ENCODE data around the gene F5.

Gene F5

DNA sequence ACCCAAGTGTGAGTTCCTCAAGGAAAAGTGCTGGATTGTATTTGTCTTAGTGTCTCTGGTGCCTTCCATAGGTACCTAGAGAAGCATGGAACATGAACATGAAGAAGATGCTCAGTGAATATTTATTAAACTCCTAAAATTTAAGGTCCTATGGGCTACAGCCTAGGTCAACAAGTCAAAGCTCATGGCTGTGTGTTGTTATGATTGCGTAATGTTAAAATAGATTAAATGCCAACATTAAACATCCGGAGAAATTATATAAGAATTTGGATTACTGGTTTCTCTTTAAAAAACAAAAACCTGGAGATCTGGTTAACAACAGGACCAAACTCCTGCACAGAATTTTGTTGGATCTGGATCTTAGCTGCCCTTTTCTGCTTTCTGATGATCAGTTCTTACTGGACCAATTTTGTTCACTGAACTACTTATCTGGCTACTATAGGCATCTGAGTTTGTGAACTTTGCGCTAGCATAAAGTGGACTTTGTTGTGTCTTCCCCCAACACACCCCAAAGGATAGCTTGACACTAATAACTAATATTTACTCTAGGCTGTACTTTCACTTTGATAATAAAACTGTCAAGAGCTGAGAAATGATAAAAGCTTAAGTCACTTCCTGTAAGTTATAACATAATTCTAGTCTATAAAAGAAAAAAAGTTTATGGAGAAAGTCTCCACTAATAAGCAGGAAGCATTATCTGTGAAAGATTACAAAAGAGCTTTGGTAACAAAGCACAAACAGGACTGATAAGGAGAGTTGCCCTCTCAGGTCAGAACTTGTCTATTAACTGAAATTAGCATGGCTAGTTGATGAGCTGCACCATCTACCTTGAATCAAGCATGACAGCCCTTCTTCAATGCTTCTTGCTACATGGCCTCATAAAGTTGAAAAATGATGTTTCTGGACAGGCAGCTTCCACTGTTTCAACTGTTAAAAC is 20.7 kb downstream of the F5 start:
- H3K27ac ChIP-seq (ENCODE audit: low read depth, low read length), result no peak overlapping the region
- H3K4me1 ChIP-seq (ENCODE audit: insufficient read depth, low read length), result no peaks in the 10 kb centered on the region
- no peak overlapping the region for H3K4me3 ChIP-seq (ENCODE audit: low read length)
- H3K27me3 ChIP-seq (ENCODE audit: insufficient read depth, low read length), result no peaks in the 10 kb centered on the region
- no peaks in the 10 kb centered on the region for H3K9me3 ChIP-seq (ENCODE audit: insufficient read depth, low read depth, low read length)
- no peak overlapping the region for H3K9ac ChIP-seq (ENCODE audit: low read depth, low read length)
- H3K36me3 ChIP-seq (ENCODE audit: insufficient read depth, low read length), result no peaks in the 10 kb centered on the region
- 100% methylated on average over 2 of the region's 3 CpGs for WGBS

DNA sequence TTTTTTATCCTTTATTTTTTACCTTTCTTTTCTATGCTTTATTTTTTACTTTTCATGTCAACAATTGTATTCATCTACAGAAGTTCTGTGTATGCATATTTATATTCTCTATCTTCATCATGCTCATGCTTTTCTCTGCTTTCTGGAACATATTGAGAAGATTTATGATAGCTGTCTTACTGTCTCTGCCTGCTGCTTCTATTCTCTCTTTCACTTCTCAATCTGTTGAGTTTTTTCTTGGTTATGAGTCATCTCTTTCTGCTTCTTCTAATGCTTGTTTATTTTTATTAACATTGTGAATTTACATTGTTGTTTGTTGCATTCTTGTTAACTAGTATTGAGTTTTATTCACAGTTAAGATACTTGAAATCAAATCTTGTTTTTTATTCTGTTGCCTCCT is 22.6 kb downstream of the F5 start:
- H3K4me1 ChIP-seq (ENCODE audit: insufficient read depth, low read length), result no peaks in the 10 kb centered on the region
- H3K4me3 ChIP-seq (ENCODE audit: low read length), result no peak overlapping the region
- H3K27me3 ChIP-seq (ENCODE audit: insufficient read depth, low read length), result no peaks in the 10 kb centered on the region

DNA sequence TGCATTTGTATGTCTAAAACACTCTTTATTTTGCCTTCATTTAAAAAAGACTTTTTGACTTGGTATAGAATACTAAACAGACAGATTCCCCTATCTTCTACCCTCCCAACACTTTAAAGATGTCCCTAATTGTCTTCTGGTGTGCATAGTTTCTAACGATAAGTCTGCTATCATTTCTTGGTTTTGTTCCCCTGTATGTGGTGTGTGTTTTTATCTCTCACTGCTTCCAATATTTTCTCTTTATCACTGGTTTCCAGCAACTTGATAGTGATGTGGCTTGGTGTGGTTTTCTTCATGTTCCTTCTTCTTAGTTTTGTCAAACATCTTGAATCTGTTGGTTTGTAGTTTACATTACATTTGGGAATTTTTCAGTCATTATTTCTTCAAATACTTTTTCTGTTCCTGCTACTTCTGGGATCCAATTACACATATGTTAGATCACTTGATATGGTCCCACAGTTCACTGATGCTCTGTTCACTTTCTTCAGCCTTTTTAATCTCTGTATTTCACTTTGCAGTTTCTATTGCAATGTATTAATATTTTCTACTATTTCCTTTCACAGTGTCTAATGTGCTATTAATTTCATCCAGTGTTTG is 23.2 kb downstream of the F5 start:
- Histone ChIP-seq H3K27ac (ENCODE audit: low read depth, low read length) (no peak overlapping the region), H3K4me1 (ENCODE audit: insufficient read depth, low read length) (no peaks in the 10 kb centered on the region), H3K9ac (ENCODE audit: low read depth, low read length) (no peak overlapping the region), H3K9me3 (ENCODE audit: insufficient read depth, low read depth, low read length) (no peaks in the 10 kb centered on the region), H3K4me3 (ENCODE audit: low read length) (no peak overlapping the region), H3K27me3 (ENCODE audit: insufficient read depth, low read length) (no peaks in the 10 kb centered on the region), H3K36me3 (ENCODE audit: insufficient read depth, low read length) (no peaks in the 10 kb centered on the region)
- no CpG with 5 or more reads among the region's 1 CpG for WGBS

More for the DNA sequence above, 22.6 kb downstream of the F5 start:
- H3K36me3 ChIP-seq (ENCODE audit: insufficient read depth, low read length), result no peaks in the 10 kb centered on the region
- no peak overlapping the region for H3K27ac ChIP-seq (ENCODE audit: low read depth, low read length)
- H3K9ac ChIP-seq (ENCODE audit: low read depth, low read length), result no peak overlapping the region
- no peaks in the 10 kb centered on the region for H3K9me3 ChIP-seq (ENCODE audit: insufficient read depth, low read depth, low read length)

GRCh38 chr1:169561692-169562091 is 24.6 kb downstream of the F5 start:
- H3K27me3 ChIP-seq (ENCODE audit: insufficient read depth, low read length), result no peaks in the 10 kb centered on the region
- no peaks in the 10 kb centered on the region for H3K36me3 ChIP-seq (ENCODE audit: insufficient read depth, low read length)
- peaks cover 3% of the 10 kb centered on the region; the same call in 1 of the 2 replicates for H3K4me1 ChIP-seq (ENCODE audit: insufficient read depth, low read length)
- H3K9me3 ChIP-seq (ENCODE audit: insufficient read depth, low read depth, low read length), result no peaks in the 10 kb centered on the region
- no peak overlapping the region for H3K27ac ChIP-seq (ENCODE audit: low read depth, low read length)
- no peak overlapping the region for H3K9ac ChIP-seq (ENCODE audit: low read depth, low read length)
- 80% methylated on average over 1 of the region's 1 CpG for WGBS
- no peak overlapping the region for H3K4me3 ChIP-seq (ENCODE audit: low read length)

- Histone ChIP-seq H3K9ac (ENCODE audit: low read depth, low read length) (no peak overlapping the region), H3K4me3 (ENCODE audit: low read length) (no peak overlapping the region), H3K4me1 (ENCODE audit: insufficient read depth, low read length) (peaks cover 6% of the 10 kb centered on the region), H3K27ac (ENCODE audit: low read depth, low read length) (no peak overlapping the region; the same call in 1 of the 2 replicates), H3K27me3 (ENCODE audit: insufficient read depth, low read length) (no peaks in the 10 kb centered on the region), H3K9me3 (ENCODE audit: insufficient read depth, low read depth, low read length) (no peaks in the 10 kb centered on the region), H3K36me3 (ENCODE audit: insufficient read depth, low read length) (no peaks in the 10 kb centered on the region)
- 79% methylated on average over 5 of the region's 5 CpGs for WGBS
Measured at GRCh38 chr1:169557131-169557530, 29.1 kb downstream of the F5 start.

GRCh38 chr1:169550294-169550693 is 36.0 kb downstream of the F5 start:
- Histone ChIP-seq H3K36me3 (ENCODE audit: insufficient read depth, low read length) (no peaks in the 10 kb centered on the region), H3K4me3 (ENCODE audit: low read length) (no peak overlapping the region), H3K9me3 (ENCODE audit: insufficient read depth, low read depth, low read length) (no peaks in the 10 kb centered on the region), H3K9ac (ENCODE audit: low read depth, low read length) (no peak overlapping the region), H3K4me1 (ENCODE audit: insufficient read depth, low read length) (no peaks in the 10 kb centered on the region), H3K27me3 (ENCODE audit: insufficient read depth, low read length) (no peaks in the 10 kb centered on the region), H3K27ac (ENCODE audit: low read depth, low read length) (no peak overlapping the region)
- WGBS, result 72% methylated on average over 2 of the region's 4 CpGs

DNA sequence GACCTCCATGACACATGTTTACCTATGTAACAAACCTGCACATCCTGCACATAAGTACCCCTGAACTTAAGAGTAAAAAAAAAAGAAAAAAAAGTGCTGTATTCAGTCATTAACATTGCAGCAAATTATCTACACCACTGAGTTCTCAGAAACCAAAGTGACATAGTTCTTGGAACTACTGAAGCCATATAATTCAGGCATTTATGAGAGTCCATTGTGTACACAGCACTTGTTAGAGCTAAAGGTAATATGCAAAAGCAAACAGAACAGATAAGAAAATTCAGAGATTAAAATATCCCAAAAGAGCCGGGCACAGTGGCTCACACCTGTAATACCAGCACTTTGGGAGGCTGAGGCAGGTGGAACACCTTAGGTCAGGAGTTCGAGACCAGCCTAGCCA is 38.0 kb downstream of the F5 start:
- Histone ChIP-seq H3K27me3 (ENCODE audit: insufficient read depth, low read length) (no peaks in the 10 kb centered on the region), H3K9ac (ENCODE audit: low read depth, low read length) (no peak overlapping the region), H3K36me3 (ENCODE audit: insufficient read depth, low read length) (no peaks in the 10 kb centered on the region), H3K4me3 (ENCODE audit: low read length) (no peak overlapping the region), H3K27ac (ENCODE audit: low read depth, low read length) (no peak overlapping the region), H3K4me1 (ENCODE audit: insufficient read depth, low read length) (no peaks in the 10 kb centered on the region; the same call in 1 of the 2 replicates), H3K9me3 (ENCODE audit: insufficient read depth, low read depth, low read length) (no peaks in the 10 kb centered on the region)
- 96% methylated on average over 2 of the region's 2 CpGs for WGBS

GRCh38 chr1:169546087-169546995 is 39.9 kb downstream of the F5 start:
- H3K4me3 ChIP-seq (ENCODE audit: low read length), result no peak overlapping the region
- no peak overlapping the region for H3K27ac ChIP-seq (ENCODE audit: low read depth, low read length)
- H3K9me3 ChIP-seq (ENCODE audit: insufficient read depth, low read depth, low read length), result no peaks in the 10 kb centered on the region
- H3K4me1 ChIP-seq (ENCODE audit: insufficient read depth, low read length), result no peaks in the 10 kb centered on the region; the same call in 1 of the 2 replicates
- no peaks in the 10 kb centered on the region for H3K36me3 ChIP-seq (ENCODE audit: insufficient read depth, low read length)
- WGBS, result 62% methylated on average over 15 of the region's 15 CpGs
- H3K9ac ChIP-seq (ENCODE audit: low read depth, low read length), result no peak overlapping the region
- H3K27me3 ChIP-seq (ENCODE audit: insufficient read depth, low read length), result no peaks in the 10 kb centered on the region

DNA sequence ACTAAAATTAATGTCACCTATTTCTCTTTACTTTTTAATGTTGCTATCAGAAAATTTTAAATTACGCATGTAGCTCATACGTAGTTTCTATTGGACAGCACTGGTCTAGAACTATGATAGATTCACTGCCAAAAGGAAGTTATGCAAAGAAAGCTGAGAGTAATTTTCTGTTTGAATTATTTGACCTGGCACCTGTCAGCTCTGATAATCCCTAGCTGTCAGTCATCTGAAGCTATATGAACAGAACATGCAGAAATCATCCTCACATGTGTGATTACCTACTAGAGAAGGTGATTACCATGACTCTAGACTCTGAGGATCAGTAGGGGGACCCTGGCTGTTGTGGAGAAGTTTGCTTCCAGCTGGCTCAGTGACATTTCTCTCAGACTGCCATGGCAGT is 40.8 kb downstream of the F5 start:
- Histone ChIP-seq H3K36me3 (ENCODE audit: insufficient read depth, low read length) (no peaks in the 10 kb centered on the region), H3K9me3 (ENCODE audit: insufficient read depth, low read depth, low read length) (no peaks in the 10 kb centered on the region), H3K4me3 (ENCODE audit: low read length) (no peak overlapping the region), H3K27me3 (ENCODE audit: insufficient read depth, low read length) (no peaks in the 10 kb centered on the region), H3K4me1 (ENCODE audit: insufficient read depth, low read length) (no peaks in the 10 kb centered on the region; the same call in 1 of the 2 replicates), H3K9ac (ENCODE audit: low read depth, low read length) (no peak overlapping the region), H3K27ac (ENCODE audit: low read depth, low read length) (no peak overlapping the region)
- WGBS, result 97% methylated on average over 2 of the region's 2 CpGs

DNA sequence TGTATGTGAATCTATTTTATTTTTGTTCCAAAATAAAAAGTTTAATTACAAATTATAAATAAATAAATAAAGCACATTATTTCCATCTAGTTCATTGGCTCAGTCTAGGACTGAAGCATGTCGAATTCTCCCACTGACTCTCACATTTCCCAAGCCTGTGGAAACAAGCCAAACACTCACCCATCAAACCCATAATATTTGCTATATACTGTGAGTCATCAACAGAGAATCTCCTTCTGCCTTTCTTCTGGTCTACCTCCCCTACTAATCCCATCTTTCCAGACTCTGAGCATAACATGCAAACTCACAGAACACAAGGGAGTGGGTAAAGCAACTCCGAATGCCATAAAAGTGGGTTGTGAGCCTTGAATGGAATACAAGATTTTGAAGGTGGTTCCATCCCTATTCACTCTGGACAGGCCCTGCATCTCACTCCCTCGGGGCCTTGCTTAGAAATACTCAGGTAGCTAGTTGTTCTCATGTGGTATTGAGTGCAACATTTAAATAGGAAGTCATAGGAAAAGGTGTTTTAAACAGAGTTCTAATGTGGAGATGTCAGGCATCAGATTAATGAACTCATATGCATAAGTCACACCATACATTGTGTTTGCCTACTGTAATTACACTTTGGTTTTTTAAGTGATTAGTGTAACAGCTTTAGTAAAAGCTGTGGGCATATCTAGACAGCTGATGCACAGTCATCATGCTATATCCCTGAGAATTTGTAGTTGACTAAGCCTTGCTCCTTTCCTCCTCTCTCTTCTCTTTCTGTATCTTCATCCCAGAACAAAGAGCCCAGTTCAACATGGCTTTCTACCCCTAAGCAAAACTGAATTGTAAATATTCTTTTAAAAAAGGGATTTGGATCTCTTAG is 47.0 kb downstream of the F5 start:
- Histone ChIP-seq H3K4me1 (ENCODE audit: insufficient read depth, low read length) (no peaks in the 10 kb centered on the region; the same call in 1 of the 2 replicates), H3K36me3 (ENCODE audit: insufficient read depth, low read length) (no peaks in the 10 kb centered on the region), H3K9ac (ENCODE audit: low read depth, low read length) (no peak overlapping the region), H3K9me3 (ENCODE audit: insufficient read depth, low read depth, low read length) (no peaks in the 10 kb centered on the region), H3K27me3 (ENCODE audit: insufficient read depth, low read length) (no peaks in the 10 kb centered on the region), H3K27ac (ENCODE audit: low read depth, low read length) (no peak overlapping the region), H3K4me3 (ENCODE audit: low read length) (no peak overlapping the region)
- 92% methylated on average over 3 of the region's 3 CpGs for WGBS
